Panc1 (cell line): ENCODE results near the gene PRF1. TPM values are rescaled to one million over a fixed set of nuclear protein-coding genes. Genes with fewer than 3 reads are reported as not detected.

Source experiments
- ATAC-seq: fragments of 200-7000 bp; cut with Tn5 transposase; 2 replicates; pipeline ENCODE4 v1.9.1; 2020; ENCODE audit warnings: mild to moderate bottlenecking, moderate library complexity
- BruUV-seq: library from RNA; stranded (reverse); fragments of 400-500 nt; replicated peaks from 2 replicates; lab custom pipeline; 2021; lab: Mats Ljungman, UMichigan
- CTCF ChIA-PET: fragments of 300-600 bp; sonication (Branson Sonifier 250); formaldehyde crosslinking; loops from one replicate; lab custom pipeline; 2022; ENCODE audit warnings: antibody characterized with exemption; lab: Charles Lee
- POLR2A ChIA-PET: fragments of 300-600 bp; sonication (Branson Sonifier 250); formaldehyde crosslinking; loops from one replicate; lab custom pipeline; 2022; ENCODE audit warnings: antibody characterized with exemption; lab: Charles Lee
- DNase-seq: peaks from one replicate; pipeline ENCODE4 v3.0.0-alpha.2; 2010; ENCODE audit warnings: low read depth, low spot score
- H3K27ac ChIP-seq: 2 replicates; pipeline ENCODE4 v1.5.1; 2011; ENCODE audit warnings: mild to moderate bottlenecking, low read length, inconsistent platforms
- H3K27me3 ChIP-seq: fragments of 200-500 bp; sonication (Bioruptor generic); 2 replicates; pipeline ENCODE4 v1.6.0; 2014; ENCODE audit warnings: low read length, inconsistent platforms; ENCODE audit not compliant: control insufficient read depth, insufficient read depth
- H3K36me3 ChIP-seq: fragments of 200-500 bp; sonication (Bioruptor generic); 2 replicates; pipeline ENCODE4 v1.5.1; 2014; ENCODE audit warnings: inconsistent platforms, mild to moderate bottlenecking, low read length, moderate library complexity; ENCODE audit not compliant: control insufficient read depth, insufficient read depth
- H3K4me1 ChIP-seq: 2 replicates; pipeline ENCODE4 v1.5.1; 2011; ENCODE audit warnings: inconsistent platforms, mild to moderate bottlenecking, low read length, moderate library complexity; ENCODE audit not compliant: control insufficient read depth, insufficient read depth
- H3K4me3 ChIP-seq, 2 experiments: 2 replicates each; pipeline ENCODE4 v1.5.1; 2011 to 2012; ENCODE audit warnings: low read depth in 2 of 2, low read length in 2 of 2, mild to moderate bottlenecking in 2 of 2, inconsistent platforms in 1 of 2, moderate library complexity in 1 of 2
- H3K9me3 ChIP-seq: fragments of 200-500 bp; sonication (Bioruptor generic); 2 replicates; pipeline ENCODE4 v1.5.1; 2014; ENCODE audit warnings: low read depth, mild to moderate bottlenecking, inconsistent platforms, low read length, moderate library complexity; ENCODE audit not compliant: control insufficient read depth, insufficient read depth
- POLR2AphosphoS5 ChIP-seq: IDR thresholded peaks from 2 replicates; pipeline ENCODE4 v1.6.1; 2012; ENCODE audit warnings: mild to moderate bottlenecking, low read depth, low read length, moderate library complexity
- SIN3A ChIP-seq: IDR thresholded peaks from 2 replicates; pipeline ENCODE4 v1.6.1; 2012; ENCODE audit warnings: low read depth, mild to moderate bottlenecking, low read length, moderate library complexity, borderline replicate concordance; ENCODE audit not compliant: insufficient read depth
- TCF7L2 ChIP-seq: IDR thresholded peaks from 2 replicates; pipeline ENCODE4 v1.6.1; 2011; ENCODE audit warnings: mild to moderate bottlenecking, low read depth, low read length, inconsistent platforms
- in situ Hi-C: cut with HindIII; loops from 2 replicates; pipeline ENCODE4 v1.10.0; 2016; ENCODE audit warnings: low sequenced_read_pairs, low pct_unique_long_range_greater_than_20kb
- intact Hi-C: fragments of 100-400 bp; cut with micrococcal nuclease; formaldehyde crosslinking; loops from one replicate; pipeline ENCODE4 v1.10.0; 2022; ENCODE audit not compliant: unreplicated experiment
- total RNA-seq: library from RNA; stranded (reverse); gene quantifications from one replicate; pipeline ENCODE4 v1.2.1, GENCODE V29; 2021; ENCODE audit not compliant: unreplicated experiment
- TF ChIP-seq, protein P1 (sequence below): fragments of 450-650 bp; IDR thresholded peaks from 2 replicates; pipeline ENCODE4 v1.5.1; 2017; ENCODE audit warnings: mild to moderate bottlenecking
- TF ChIP-seq, protein P2 (sequence below), 2 experiments: IDR thresholded peaks; 2 replicates each; pipeline ENCODE4 v1.6.1; 2011 to 2012; ENCODE audit warnings: low read depth in 2 of 2, control low read depth in 1 of 2, low read length in 1 of 2, mild to moderate bottlenecking in 1 of 2, moderate library complexity in 1 of 2; ENCODE audit not compliant: insufficient read depth in 1 of 2

PRF1 gene
- total RNA-seq, 1 experiment from 2014 or later = not detected

DNA sequence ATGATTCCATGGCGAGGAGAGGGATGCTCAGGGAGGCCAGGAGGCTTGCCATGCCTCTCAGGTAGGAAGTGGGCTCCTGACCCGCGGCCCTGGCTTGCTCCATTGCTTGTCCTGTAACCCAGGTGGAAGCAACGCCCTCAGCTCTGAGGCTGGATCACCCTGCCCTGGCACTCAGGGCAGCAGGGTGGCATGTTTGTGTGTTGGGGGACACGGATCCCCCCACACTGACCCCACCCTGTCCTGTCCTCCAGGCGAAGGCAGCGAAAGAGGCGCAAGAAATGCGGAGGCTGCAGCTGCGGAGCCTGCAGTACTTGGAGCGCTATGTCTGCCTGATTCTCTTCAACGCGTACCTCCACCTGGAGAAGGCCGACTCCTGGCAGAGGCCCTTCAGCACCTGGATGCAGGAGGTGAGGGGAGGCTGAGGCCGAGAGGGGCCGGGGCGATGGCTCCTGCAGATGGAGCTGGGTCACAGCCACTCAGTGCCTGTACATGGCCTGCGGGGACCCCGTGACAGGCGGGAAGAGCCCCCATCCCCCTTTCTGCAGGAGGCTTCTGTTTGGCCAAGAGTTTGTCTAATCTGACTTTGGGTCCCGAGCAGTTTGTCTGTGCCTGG lies 38.3 kb downstream of the PRF1 start:
- no TSS peak for BruUV-seq
- TF ChIP-seq SIN3A = no peak
- TF ChIP-seq POLR2AphosphoS5 = no peak
- intact Hi-C loops = no loop called here

DNA sequence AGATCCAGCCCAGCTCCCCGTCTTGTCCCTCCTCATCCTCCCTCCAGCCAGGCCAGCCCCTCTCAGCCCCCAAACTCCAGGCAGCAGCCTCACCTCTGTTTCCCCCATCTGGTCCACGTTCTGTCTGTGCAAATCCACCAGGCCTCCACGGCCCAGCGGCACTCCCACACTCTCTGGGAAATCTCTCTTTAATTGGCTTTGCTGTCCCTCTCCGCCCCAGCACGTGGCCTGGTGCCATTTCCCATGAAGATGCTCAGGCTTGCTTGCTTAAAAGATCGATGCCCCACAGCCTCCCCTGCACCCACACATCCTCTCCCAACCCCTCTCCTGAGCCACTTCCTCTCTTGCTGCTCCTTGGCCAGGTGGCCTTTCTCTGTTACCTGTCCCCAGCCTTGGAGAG lies 39.3 kb downstream of the PRF1 start:
- Histone ChIP-seq H3K36me3 (no peaks in the 10 kb centered on the region), H3K27ac (no peak overlapping the region), H3K4me3 (no peak overlapping the region), H3K9me3 (no peaks in the 10 kb centered on the region), H3K4me1 (peaks cover 5% of the 10 kb centered on the region), H3K27me3 (no peaks in the 10 kb centered on the region)
- DNase-seq (no peak), ATAC-seq (no peak)
- CTCF ChIA-PET = no interaction called here
- intact Hi-C loops = no loop called here
- POLR2A ChIA-PET = no interaction called here
- in situ Hi-C loops = no loop called here
- BruUV-seq = no TSS peak
- no peak for TF ChIP-seq POLR2AphosphoS5
- TF ChIP-seq, protein P1, sequence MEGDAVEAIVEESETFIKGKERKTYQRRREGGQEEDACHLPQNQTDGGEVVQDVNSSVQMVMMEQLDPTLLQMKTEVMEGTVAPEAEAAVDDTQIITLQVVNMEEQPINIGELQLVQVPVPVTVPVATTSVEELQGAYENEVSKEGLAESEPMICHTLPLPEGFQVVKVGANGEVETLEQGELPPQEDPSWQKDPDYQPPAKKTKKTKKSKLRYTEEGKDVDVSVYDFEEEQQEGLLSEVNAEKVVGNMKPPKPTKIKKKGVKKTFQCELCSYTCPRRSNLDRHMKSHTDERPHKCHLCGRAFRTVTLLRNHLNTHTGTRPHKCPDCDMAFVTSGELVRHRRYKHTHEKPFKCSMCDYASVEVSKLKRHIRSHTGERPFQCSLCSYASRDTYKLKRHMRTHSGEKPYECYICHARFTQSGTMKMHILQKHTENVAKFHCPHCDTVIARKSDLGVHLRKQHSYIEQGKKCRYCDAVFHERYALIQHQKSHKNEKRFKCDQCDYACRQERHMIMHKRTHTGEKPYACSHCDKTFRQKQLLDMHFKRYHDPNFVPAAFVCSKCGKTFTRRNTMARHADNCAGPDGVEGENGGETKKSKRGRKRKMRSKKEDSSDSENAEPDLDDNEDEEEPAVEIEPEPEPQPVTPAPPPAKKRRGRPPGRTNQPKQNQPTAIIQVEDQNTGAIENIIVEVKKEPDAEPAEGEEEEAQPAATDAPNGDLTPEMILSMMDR = no peak
- TF ChIP-seq, protein P2, sequence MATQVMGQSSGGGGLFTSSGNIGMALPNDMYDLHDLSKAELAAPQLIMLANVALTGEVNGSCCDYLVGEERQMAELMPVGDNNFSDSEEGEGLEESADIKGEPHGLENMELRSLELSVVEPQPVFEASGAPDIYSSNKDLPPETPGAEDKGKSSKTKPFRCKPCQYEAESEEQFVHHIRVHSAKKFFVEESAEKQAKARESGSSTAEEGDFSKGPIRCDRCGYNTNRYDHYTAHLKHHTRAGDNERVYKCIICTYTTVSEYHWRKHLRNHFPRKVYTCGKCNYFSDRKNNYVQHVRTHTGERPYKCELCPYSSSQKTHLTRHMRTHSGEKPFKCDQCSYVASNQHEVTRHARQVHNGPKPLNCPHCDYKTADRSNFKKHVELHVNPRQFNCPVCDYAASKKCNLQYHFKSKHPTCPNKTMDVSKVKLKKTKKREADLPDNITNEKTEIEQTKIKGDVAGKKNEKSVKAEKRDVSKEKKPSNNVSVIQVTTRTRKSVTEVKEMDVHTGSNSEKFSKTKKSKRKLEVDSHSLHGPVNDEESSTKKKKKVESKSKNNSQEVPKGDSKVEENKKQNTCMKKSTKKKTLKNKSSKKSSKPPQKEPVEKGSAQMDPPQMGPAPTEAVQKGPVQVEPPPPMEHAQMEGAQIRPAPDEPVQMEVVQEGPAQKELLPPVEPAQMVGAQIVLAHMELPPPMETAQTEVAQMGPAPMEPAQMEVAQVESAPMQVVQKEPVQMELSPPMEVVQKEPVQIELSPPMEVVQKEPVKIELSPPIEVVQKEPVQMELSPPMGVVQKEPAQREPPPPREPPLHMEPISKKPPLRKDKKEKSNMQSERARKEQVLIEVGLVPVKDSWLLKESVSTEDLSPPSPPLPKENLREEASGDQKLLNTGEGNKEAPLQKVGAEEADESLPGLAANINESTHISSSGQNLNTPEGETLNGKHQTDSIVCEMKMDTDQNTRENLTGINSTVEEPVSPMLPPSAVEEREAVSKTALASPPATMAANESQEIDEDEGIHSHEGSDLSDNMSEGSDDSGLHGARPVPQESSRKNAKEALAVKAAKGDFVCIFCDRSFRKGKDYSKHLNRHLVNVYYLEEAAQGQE (IDR thresholded peaks at IDR 0.05; ENCODE audit: insufficient read depth in 1 of 2, low read depth in 2 of 2, low read length in 1 of 2) = no peak
- no peak for TF ChIP-seq SIN3A
- TF ChIP-seq TCF7L2 = no peak

More for the DNA sequence above, 38.3 kb downstream of the PRF1 start:
- ChIA-PET POLR2A (no interaction called here), CTCF (no interaction called here)
- no peaks in the 10 kb centered on the region for H3K27me3 ChIP-seq
- H3K4me3 ChIP-seq = no peak overlapping the region
- H3K36me3 ChIP-seq = no peaks in the 10 kb centered on the region
- ATAC-seq (no peak), DNase-seq (no peak)
- in situ Hi-C loops = no loop called here
- H3K9me3 ChIP-seq = no peaks in the 10 kb centered on the region
- H3K27ac ChIP-seq = no peak overlapping the region
- H3K4me1 ChIP-seq = peaks cover 1% of the 10 kb centered on the region; the same call in 1 of the 2 replicates

DNA sequence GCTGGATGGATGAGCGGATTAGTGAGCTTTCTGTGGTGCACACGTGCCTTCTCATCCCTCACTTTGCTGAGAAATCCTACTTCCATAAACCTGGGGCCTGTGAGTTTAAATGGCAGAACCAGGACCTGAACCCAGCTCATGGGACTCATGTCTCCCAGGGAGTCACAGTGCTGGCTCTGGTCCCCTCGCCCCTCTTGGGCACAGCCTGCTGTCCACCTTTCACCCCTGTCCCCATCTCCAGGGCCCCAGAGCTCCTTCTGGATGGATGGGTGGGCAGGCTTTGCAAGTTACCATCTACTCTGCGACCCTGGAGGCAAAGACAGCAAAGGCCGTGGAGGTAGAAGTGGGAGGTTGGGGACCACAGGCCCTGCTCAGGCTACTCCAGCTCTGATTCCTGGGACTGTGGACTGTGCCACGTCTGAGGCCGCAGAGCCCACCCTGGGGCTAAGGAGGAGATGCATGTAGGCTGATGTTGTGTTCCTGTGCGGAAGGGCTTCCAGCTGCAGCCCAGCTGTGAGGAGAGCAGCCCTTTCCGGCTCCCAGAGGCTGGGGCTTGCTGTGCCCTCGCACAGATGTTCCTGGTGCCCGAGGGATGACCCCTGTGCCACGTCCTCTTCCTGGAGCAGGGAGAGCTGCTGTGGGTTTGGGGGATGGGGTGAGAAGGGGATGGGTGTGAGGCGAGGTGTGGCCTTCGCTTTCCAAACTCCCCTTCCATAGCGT lies 40.3 kb downstream of the PRF1 start:
- Histone ChIP-seq H3K9me3 (no peaks in the 10 kb centered on the region), H3K27ac (no peak overlapping the region), H3K27me3 (no peaks in the 10 kb centered on the region), H3K36me3 (no peaks in the 10 kb centered on the region), H3K4me3 (no peak overlapping the region), H3K4me1 (peaks cover 5% of the 10 kb centered on the region)
- CTCF ChIA-PET = no interaction called here
- intact Hi-C loops (no loop called here), in situ Hi-C loops (no loop called here)
- no peak for DNase-seq
- no peak for TF ChIP-seq TCF7L2
- ATAC-seq = no peak
- POLR2A ChIA-PET = no interaction called here
- BruUV-seq = no TSS peak
